GM19023 (cell line): Measurements from ENCODE around the gene SOCS1.

Experiments used
- ATAC-seq: cut with Tn5 transposase; IDR thresholded peaks from one replicate; pipeline ENCODE4 v1.9.1; 2021; ENCODE audit warnings: mild to moderate bottlenecking, moderate library complexity; ENCODE audit not compliant: unreplicated experiment

The SOCS1 gene

DNA sequence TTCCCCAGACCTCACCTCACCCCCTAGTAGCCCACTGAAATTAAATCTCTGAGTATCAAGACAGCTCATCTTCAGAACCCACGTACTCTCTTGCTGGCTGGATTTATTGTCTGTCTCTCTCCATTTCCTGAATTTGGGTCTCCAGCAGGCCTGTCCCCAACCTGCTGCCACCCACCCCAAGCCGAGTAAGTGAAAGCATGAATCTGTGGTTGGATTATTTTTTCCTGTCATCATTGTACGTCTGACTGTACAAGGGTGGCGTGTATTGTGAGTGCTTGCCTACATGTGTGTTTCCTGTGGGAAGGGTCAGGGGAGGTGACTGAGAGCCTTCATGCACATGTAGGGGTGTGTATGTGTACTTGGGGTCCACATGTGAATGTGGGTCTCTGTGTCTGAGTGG is 7.7 kb upstream of the SOCS1 start:
- ATAC-seq = no peak

- no peak for ATAC-seq
Measured at GRCh38 chr16:11262915-11263314, 6.9 kb upstream of the SOCS1 start.

DNA sequence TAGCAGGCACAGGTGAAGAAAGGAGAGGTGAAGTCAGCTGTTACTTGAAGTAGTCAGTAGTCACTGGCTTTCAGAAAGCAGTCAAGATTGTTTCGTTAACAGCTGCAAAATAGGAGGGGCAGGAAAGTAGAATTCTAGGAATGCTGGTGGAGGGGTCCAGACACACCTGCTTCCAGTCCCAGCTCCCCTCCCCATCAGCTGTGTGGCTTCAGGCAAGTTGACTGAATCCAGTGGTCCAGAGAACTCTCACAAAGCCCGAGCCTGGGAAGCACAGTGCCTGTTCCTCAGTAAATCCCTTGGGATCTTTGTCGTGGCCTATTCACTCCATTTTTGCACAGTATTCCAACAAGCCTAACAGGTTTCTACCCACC is 4.6 kb upstream of the SOCS1 start:
- no peak for ATAC-seq

- ATAC-seq = no peak
Measured at GRCh38 chr16:11259655-11260595, 3.9 kb upstream of the SOCS1 start.

DNA sequence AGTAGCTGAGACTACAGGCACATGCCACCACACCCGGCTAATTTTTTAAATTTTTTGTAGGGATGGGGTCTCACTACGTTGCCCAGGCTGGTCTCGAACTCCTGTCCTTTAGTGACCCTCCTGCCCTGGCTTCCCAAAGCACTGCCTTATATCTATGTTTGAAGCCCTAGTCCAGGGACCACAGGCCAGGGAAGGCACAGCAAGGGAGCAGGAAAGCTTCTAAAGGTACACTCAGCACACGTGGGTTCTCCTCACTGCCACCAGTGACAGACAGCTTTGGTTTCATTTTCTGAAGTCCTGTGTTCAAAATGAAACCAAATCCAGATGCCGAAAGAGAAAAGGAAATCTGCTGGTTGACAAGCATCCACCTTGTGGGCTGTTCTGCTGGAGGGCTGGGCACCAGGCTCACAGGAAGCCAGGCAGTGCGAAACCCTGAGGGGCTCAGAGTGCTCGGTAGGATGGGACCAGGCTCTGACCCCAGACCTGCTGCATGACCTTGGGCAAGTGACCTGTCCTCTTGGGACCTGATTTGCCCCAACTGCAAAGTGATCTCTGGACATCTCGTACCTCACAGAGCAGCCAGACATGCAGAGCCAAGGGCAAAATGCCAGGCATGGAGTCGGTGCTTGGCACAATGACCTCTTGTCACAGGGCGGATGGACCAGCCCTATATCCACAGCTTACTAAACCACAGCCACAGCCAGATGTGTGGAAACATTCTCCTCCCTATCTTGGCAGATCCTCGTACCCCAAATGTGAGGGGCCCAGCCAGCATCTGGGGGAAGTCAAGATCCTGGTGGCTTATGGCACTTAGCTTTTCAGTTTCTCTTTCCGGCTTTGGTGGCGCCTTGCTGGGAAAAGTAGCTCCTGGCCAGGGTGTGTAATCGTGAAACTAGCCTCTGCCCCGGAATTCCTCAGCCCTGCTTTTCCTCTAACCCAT is 2.8 kb upstream of the SOCS1 start:
- ATAC-seq = no peak

DNA sequence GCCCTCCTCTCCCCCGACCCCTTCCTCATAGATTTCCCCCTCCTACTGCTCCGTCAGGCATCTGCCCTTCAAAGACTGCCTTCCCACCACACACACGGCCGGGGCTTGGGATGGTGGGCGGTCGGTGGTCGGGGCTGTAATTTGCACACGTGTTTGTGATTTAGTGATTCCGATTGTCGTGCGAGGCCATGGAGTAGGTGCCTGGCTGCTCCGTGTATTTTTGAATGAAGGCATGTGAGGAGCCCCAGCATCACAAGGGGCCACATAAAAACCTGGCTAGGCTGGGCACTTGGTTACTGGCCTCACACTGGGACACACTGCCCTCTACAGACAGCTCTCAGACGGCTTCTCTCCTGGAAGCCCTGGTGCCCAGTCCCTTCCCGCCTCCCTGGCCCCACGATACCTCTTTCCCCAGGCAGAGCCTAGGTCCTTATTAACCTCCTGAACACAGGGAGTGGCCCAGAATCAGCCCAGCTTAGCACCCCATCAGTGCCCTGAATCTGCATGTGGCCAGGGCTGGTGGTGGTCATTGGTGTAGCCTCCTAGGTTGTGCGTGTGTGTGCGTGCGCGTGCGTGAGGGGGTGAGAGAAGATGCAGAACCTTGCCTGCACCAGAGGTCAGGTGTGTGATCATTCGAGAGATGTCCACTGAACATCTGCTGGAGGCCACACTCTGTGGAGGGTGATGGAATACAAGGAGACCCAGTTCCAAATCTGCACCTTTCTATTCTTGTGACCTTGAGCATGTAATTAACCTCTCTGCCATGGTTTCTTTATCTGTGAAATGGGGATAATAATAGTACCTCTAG is 1.3 kb upstream of the SOCS1 start:
- no peak for ATAC-seq

- ATAC-seq = no peak
Measured at GRCh38 chr16:11256661-11257130, 692 bp upstream of the SOCS1 start.

GRCh38 chr16:11254913-11255736 is 879 bp downstream of the SOCS1 start:
- ATAC-seq = peak; percentile 1

GRCh38 chr16:11253995-11254912 is 1.8 kb downstream of the SOCS1 start:
- ATAC-seq = no peak

DNA sequence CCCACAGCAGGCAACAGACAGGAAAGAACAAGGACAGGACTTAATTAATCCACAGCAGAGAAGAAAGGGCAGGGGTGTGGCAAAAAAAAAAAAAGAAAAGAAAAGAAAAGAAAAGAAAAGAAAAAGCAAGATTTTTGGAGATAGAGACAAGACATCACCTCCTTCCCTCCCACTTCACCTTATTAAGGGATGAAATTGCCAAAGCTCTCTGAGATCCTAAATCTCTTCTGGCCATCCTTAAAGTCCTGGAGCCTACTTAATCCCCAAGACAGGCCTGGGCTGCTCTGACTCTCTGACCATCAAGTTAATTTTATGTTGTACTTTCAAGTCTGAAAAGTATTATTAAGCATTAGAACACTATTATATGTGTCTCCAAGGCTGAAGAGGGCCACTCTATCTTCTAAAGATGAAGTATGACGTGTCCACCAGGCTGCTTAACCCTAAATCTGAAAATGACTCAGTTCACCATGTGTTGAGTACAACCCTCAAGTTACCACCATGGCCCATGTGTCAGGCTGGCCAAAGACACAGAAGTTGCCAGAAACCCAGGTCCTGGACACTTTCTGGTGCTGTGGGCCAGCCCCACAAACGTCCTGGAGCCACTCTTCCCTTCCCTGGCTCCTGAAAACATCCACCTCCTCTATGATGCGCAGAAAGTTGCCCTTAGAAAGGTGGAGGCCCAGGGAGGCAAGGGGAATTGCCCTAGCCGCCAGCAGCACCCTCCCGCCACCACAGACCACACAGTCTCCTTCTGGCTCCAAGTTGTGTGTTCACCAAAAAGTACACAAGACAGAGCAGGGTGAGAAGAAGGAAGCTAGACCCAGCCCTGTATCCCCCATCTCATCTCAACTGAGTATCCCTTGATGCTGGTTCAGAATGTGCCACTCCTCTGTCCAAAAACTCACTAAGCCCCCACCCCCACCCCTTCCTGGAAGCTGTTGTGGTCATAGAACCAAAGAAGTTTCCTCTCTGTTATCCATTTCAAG is 2.7 kb downstream of the SOCS1 start:
- no peak for ATAC-seq

DNA sequence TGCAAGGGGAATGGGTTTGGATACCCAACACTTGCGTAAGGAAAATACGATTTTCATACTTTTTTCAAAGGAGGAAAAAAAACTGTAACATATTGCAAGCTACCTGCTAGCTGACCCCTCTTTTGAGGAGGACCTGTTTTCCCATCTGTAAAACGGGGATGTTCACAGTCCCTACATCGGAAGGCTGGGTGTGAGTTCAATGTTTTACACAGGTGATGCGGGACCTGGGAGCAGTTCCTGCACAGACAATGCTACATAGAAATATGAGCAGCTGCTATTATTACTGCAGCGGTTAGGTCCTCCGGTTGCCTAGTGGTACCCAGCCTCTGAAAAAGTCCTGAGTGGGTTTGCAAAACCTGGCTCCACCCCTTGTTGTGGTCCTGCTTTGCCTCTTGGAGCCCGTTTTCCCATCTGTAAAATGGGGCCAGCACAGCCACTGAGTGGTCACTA is 3.5 kb downstream of the SOCS1 start:
- ATAC-seq = no peak

- no peak for ATAC-seq
Measured at GRCh38 chr16:11251525-11252481, 4.2 kb downstream of the SOCS1 start.

DNA sequence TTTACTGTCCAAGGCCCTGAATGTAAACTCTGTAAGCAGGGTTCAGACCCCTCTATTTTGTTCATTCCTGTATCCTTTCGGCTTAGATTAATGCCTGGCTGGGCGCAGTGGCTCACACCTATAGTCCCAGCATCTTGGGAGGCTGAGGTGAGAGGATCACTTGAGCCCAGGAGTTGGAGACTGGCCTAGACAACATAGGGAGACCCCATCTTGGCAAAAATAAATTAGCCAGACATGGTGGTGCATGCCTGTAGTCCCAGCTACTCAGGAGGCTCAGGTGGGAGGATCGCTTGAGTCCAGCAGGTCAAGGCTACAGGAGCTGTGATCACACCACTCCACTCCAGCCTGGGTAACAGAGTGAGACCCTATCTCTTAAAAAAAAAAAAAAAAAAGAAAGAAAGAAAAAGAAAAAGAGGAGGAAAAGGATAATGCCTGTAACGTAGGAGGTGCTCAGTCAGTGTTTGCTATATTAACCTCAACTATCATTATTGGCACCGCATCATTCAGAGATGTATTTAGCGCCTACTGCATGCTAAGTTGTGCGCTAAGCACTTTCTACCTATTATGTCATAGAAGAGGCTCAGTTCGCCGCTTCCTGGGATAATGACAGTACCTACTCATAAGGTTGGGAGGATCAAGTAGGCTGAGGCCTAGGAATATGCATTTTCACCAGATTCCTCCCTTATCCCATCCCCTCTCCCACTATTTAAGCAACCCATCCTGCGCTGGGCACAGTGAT is 5.0 kb downstream of the SOCS1 start:
- no peak for ATAC-seq

- ATAC-seq = no peak
Measured at GRCh38 chr16:11250091-11250785, 5.8 kb downstream of the SOCS1 start.
